ENCODE data around the gene NAB1.

Gene NAB1

GRCh38 chr2:190615555-190616200 is 33.2 kb upstream of the NAB1 start:
- no peak for DNase-seq (ENCODE audit: low read depth in 1 of 2, low spot score in 1 of 2)
- TF ChIP-seq, protein P1, sequence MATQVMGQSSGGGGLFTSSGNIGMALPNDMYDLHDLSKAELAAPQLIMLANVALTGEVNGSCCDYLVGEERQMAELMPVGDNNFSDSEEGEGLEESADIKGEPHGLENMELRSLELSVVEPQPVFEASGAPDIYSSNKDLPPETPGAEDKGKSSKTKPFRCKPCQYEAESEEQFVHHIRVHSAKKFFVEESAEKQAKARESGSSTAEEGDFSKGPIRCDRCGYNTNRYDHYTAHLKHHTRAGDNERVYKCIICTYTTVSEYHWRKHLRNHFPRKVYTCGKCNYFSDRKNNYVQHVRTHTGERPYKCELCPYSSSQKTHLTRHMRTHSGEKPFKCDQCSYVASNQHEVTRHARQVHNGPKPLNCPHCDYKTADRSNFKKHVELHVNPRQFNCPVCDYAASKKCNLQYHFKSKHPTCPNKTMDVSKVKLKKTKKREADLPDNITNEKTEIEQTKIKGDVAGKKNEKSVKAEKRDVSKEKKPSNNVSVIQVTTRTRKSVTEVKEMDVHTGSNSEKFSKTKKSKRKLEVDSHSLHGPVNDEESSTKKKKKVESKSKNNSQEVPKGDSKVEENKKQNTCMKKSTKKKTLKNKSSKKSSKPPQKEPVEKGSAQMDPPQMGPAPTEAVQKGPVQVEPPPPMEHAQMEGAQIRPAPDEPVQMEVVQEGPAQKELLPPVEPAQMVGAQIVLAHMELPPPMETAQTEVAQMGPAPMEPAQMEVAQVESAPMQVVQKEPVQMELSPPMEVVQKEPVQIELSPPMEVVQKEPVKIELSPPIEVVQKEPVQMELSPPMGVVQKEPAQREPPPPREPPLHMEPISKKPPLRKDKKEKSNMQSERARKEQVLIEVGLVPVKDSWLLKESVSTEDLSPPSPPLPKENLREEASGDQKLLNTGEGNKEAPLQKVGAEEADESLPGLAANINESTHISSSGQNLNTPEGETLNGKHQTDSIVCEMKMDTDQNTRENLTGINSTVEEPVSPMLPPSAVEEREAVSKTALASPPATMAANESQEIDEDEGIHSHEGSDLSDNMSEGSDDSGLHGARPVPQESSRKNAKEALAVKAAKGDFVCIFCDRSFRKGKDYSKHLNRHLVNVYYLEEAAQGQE (IDR thresholded peaks at IDR 0.05; ENCODE audit: insufficient replicate concordance, low read depth) = no peak
- TF ChIP-seq SPI1 (IDR thresholded peaks at IDR 0.05; ENCODE audit: borderline replicate concordance, low read depth) (no peak), CTCF (IDR thresholded peaks at IDR 0.05; ENCODE audit: insufficient read depth, low read length) (no peak), POLR2AphosphoS5 (IDR thresholded peaks at IDR 0.05; ENCODE audit: low read depth) (no peak), GABPA (IDR thresholded peaks at IDR 0.05; ENCODE audit: low read depth) (no peak)
- Histone ChIP-seq H3K27me3 (ENCODE audit: insufficient read depth, poor library complexity, severe bottlenecking) (no peaks in the 10 kb centered on the region), H3K4me3 (replicated peaks; ENCODE audit: insufficient read depth, low read length) (no peak overlapping the region), H3K27ac (replicated peaks) (no peak overlapping the region)

- H3K27ac ChIP-seq (replicated peaks) = no peak overlapping the region
- no peak for TF ChIP-seq GABPA (IDR thresholded peaks at IDR 0.05; ENCODE audit: low read depth)
- no peak for TF ChIP-seq SPI1 (IDR thresholded peaks at IDR 0.05; ENCODE audit: borderline replicate concordance, low read depth)
- TF ChIP-seq, protein P1 (IDR thresholded peaks at IDR 0.05; ENCODE audit: insufficient replicate concordance, low read depth) = no peak
- no peak for TF ChIP-seq CTCF (IDR thresholded peaks at IDR 0.05; ENCODE audit: insufficient read depth, low read length)
- TF ChIP-seq POLR2AphosphoS5 (IDR thresholded peaks at IDR 0.05; ENCODE audit: low read depth) = no peak
- DNase-seq (ENCODE audit: low read depth in 1 of 2, low spot score in 1 of 2) = no peak
- H3K27me3 ChIP-seq (ENCODE audit: insufficient read depth, poor library complexity, severe bottlenecking) = no peaks in the 10 kb centered on the region
- H3K4me3 ChIP-seq (replicated peaks; ENCODE audit: insufficient read depth, low read length) = no peak overlapping the region
Measured at GRCh38 chr2:190618030-190618429, 30.9 kb upstream of the NAB1 start.

DNA sequence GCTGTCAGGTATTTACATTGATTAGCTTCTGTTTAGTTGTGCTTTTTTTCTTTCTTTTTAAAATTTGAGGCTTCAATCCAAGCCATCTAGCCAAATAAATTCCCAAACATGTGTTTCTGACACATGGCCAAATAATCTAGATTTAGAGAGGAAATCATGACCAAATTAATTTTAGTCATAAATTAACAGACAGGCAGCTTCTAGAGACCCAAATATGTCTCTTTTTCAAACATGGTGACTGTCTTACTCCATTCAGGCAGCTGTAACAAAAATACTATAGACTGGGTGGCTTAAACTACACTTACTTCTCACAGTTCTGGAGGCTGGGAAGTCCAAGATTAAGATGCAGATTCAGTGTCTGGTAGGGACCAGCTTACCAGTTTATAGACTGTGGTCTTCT is 23.2 kb upstream of the NAB1 start:
- peaks cover 8% of the 10 kb centered on the region for H3K27me3 ChIP-seq (ENCODE audit: insufficient read depth, poor library complexity, severe bottlenecking)
- H3K27ac ChIP-seq (replicated peaks) = no peak overlapping the region
- no peak overlapping the region for H3K4me3 ChIP-seq (replicated peaks; ENCODE audit: insufficient read depth, low read length)
- no peak for DNase-seq (ENCODE audit: low read depth in 1 of 2, low spot score in 1 of 2)
- no peak for TF ChIP-seq SPI1 (IDR thresholded peaks at IDR 0.05; ENCODE audit: borderline replicate concordance, low read depth)
- no peak for TF ChIP-seq GABPA (IDR thresholded peaks at IDR 0.05; ENCODE audit: low read depth)
- TF ChIP-seq CTCF (IDR thresholded peaks at IDR 0.05; ENCODE audit: insufficient read depth, low read length) = no peak
- TF ChIP-seq, protein P1 (IDR thresholded peaks at IDR 0.05; ENCODE audit: insufficient replicate concordance, low read depth) = no peak
- TF ChIP-seq POLR2AphosphoS5 (IDR thresholded peaks at IDR 0.05; ENCODE audit: low read depth) = no peak

Data from HL-60 (cell line).